Osteoblast (primary cell): ENCODE results near the gene UBE2E1. TPM values are rescaled to one million over a fixed set of nuclear protein-coding genes. Genes with fewer than 3 reads are reported as not detected.
"Not testable (repeated sequence)": the region's sequence is repeated elsewhere in the genome, so short reads cannot be mapped to it uniquely, and the experiment has no call there.

ENCODE experiments used
- DNase-seq: peaks from one replicate; pipeline ENCODE4 v3.0.0; 2011; ENCODE audit warnings: low spot score, mixed read lengths; ENCODE audit not compliant: insufficient read length; ENCODE audit errors: missing footprints
- H2AFZ ChIP-seq: 2 replicates; pipeline ENCODE4 v1.6.0; 2011; ENCODE audit warnings: mild to moderate bottlenecking, low read length
- H3K27ac ChIP-seq: 2 replicates; pipeline ENCODE4 v1.5.1; 2011; ENCODE audit warnings: mild to moderate bottlenecking, low read depth, low read length, moderate library complexity
- H3K27me3 ChIP-seq: 2 replicates; pipeline ENCODE4 v1.6.0; 2012; ENCODE audit warnings: mild to moderate bottlenecking, control low read depth, inconsistent platforms, low read length, moderate library complexity; ENCODE audit not compliant: insufficient read depth
- H3K36me3 ChIP-seq: 2 replicates; pipeline ENCODE4 v1.5.1; 2011; ENCODE audit warnings: mild to moderate bottlenecking, low read length, control low read depth, moderate library complexity; ENCODE audit not compliant: insufficient read depth
- H3K4me1 ChIP-seq: 2 replicates; pipeline ENCODE4 v1.5.1; 2011; ENCODE audit warnings: mild to moderate bottlenecking, low read length, control low read depth, moderate library complexity; ENCODE audit not compliant: insufficient read depth
- H3K4me2 ChIP-seq: 2 replicates; pipeline ENCODE4 v1.6.0; 2011; ENCODE audit warnings: mild to moderate bottlenecking, low read length; ENCODE audit not compliant: insufficient read depth
- H3K4me3 ChIP-seq: fragments of 200-600 bp; sonication (generic); 3 replicates; pipeline ENCODE4 v1.5.1; 2012; ENCODE audit warnings: mild to moderate bottlenecking, low read length, inconsistent platforms; ENCODE audit not compliant: insufficient read depth
- H3K79me2 ChIP-seq: 2 replicates; pipeline ENCODE4 v1.6.0; 2012; ENCODE audit warnings: mild to moderate bottlenecking, low read length, control low read depth, inconsistent platforms; ENCODE audit not compliant: insufficient read depth
- H3K9me3 ChIP-seq: 2 replicates; pipeline ENCODE4 v1.5.1; 2011; ENCODE audit warnings: low read depth, low read length, control low read depth
- H4K20me1 ChIP-seq: 2 replicates; pipeline ENCODE4 v1.6.0; 2012; ENCODE audit warnings: mild to moderate bottlenecking, low read length, control low read depth; ENCODE audit not compliant: insufficient read depth
- total RNA-seq: library from RNA; depleted of rRNA; stranded (reverse); fragments of >200 nt; gene quantifications from 2 replicates; pipeline ENCODE4 v1.2.3, GENCODE V29; 2012
- TF ChIP-seq, protein P1 (sequence below): IDR thresholded peaks from 2 replicates; pipeline ENCODE4 v1.5.1; 2011; ENCODE audit warnings: mild to moderate bottlenecking, low read depth, low read length, moderate library complexity; ENCODE audit errors: extremely low read depth

Gene UBE2E1
- total RNA-seq, 1 donor, result 98.1 TPM

DNA sequence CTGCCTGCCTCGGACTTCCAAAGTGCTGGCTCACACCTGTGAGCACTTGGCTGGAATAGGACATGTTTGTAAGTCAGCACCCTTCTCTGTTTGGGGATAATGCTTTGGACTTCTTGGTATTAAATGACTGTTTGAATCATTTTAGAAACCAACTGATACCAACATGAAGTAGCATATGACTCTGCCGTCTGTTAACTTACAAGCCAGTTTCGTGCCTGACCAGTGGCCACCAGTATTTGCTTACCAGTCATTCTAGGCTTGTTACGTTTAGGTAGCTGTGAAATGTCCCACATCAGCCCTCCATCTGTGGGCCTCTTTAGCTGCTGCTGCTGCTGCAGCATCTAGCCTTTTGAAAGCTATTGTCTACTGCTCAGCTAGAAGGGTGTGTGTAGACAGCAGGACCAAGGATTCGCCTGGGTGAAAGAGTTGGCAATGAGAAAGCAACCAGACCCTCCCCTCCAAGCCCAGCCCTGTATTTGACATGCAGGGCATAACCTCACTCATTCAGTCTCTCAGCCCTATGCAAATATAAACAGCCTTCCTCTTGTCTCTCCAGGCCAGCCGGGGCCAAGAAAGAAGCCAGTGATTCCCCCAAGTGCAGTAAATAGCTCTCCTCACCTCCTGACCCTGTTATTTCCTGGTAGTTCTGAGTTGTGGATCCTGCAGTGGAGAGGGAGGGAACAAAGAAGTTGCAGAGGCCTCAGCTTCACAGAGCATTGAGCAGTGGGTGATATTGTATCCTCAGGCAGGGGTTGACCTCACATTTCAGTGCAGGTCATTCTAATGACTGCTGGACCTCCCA lies 60.0 kb downstream of the UBE2E1 start:
- no peak overlapping the region for H2AFZ ChIP-seq
- DNase-seq, result peak; percentile 67

DNA sequence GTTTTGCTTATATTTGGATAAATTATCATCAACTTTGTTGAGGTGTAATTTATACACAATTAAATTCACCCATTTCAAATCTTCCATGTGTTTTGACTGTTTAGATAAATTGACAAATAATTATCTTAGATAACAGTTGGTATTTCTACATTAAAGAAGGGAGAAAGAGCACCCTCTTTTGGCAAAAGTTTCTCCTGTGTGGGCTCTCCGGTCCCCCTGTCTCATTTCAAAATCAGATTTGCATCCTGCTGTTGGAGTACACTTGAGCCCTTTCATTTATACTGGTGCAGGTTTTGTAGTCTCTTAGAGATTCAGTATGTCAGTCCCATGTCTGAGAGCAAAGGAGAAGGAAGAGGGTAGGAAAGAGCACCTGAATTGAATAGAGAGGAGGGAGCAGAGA lies 61.6 kb downstream of the UBE2E1 start:
- Histone ChIP-seq H3K9me3 (no peaks in the 10 kb centered on the region), H3K4me3 (no peak overlapping the region), H3K79me2 (peaks cover 35% of the 10 kb centered on the region), H3K27ac (no peak overlapping the region), H4K20me1 (peaks cover 25% of the 10 kb centered on the region), H3K4me1 (peaks cover 14% of the 10 kb centered on the region), H3K27me3 (no peaks in the 10 kb centered on the region), H3K4me2 (no peak overlapping the region), H2AFZ (no peak overlapping the region), H3K36me3 (no peaks in the 10 kb centered on the region)
- TF ChIP-seq, protein P1, sequence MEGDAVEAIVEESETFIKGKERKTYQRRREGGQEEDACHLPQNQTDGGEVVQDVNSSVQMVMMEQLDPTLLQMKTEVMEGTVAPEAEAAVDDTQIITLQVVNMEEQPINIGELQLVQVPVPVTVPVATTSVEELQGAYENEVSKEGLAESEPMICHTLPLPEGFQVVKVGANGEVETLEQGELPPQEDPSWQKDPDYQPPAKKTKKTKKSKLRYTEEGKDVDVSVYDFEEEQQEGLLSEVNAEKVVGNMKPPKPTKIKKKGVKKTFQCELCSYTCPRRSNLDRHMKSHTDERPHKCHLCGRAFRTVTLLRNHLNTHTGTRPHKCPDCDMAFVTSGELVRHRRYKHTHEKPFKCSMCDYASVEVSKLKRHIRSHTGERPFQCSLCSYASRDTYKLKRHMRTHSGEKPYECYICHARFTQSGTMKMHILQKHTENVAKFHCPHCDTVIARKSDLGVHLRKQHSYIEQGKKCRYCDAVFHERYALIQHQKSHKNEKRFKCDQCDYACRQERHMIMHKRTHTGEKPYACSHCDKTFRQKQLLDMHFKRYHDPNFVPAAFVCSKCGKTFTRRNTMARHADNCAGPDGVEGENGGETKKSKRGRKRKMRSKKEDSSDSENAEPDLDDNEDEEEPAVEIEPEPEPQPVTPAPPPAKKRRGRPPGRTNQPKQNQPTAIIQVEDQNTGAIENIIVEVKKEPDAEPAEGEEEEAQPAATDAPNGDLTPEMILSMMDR, result no peak
- DNase-seq, result no peak

More for the DNA sequence above, 60.0 kb downstream of the UBE2E1 start:
- Histone ChIP-seq H3K36me3 (no peaks in the 10 kb centered on the region), H3K9me3 (no peaks in the 10 kb centered on the region), H3K27me3 (no peaks in the 10 kb centered on the region), H3K4me1 (peaks cover 14% of the 10 kb centered on the region), H3K4me3 (no peak overlapping the region), H3K27ac (no peak overlapping the region), H3K4me2 (peak overlapping the region; percentile 26), H4K20me1 (peaks cover 32% of the 10 kb centered on the region), H3K79me2 (peaks cover 47% of the 10 kb centered on the region)
- TF ChIP-seq, protein P1, result no peak

DNA sequence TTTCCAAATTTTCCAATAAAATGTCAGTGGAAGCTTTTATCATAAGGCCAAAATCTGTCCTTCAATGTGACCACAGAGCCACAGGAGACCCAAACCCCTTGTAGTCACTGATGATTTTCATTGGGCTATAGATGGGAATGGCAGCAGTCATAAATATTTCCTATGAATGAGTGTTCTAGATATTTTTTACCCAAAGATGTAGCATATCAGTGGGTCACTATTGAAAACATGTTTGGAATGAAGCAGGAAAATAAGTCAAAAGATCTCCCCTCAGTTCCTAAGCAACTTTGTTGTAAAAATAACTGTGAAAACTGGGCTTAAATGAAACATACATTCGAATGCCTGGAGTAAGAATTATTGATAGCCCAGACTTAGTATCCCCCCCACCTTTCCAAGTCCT lies 62.1 kb downstream of the UBE2E1 start:
- H2AFZ ChIP-seq, result no peak overlapping the region
- DNase-seq, result peak; percentile 58
- no peak overlapping the region for H3K27ac ChIP-seq
- H3K4me1 ChIP-seq, result peaks cover 14% of the 10 kb centered on the region
- no peaks in the 10 kb centered on the region for H3K9me3 ChIP-seq
- peaks cover 20% of the 10 kb centered on the region for H4K20me1 ChIP-seq
- H3K4me2 ChIP-seq, result no peak overlapping the region
- H3K79me2 ChIP-seq, result peaks cover 35% of the 10 kb centered on the region
- H3K4me3 ChIP-seq, result no peak overlapping the region
- TF ChIP-seq, protein P1, result no peak
- H3K27me3 ChIP-seq, result no peaks in the 10 kb centered on the region
- H3K36me3 ChIP-seq, result no peaks in the 10 kb centered on the region

DNA sequence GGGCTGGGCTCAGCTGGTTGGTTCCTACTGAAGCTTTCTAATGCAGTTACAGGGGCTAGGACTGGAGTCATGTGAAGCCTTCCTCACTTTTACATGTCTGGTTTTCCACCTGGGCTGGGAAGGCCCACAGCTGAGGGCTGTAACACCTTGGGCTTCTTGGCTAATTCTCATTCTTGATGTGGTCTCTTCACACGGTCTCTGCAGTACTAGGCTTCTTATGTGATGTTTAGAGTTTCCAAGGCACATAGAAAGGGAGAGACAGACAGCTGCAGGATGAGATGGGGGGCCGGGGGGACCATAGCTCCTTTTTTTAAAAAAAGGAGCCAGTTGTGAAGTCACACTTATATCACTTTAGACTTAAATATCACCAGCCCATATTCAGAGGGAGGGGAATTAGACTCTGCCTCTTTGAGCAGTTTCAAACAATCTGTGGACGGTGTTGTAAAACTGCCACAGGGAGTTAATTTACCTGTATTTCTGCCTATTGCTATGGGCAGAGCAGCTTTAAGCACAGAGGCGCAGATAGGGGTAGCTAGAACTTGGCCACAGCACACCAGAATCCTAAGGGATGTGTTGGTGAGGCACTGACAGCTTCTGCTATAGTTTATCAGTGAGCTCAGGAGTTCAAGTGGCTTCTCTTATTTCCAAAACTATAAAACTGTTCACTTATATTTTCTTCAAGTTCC lies 64.4 kb downstream of the UBE2E1 start:
- H2AFZ ChIP-seq, result no peak overlapping the region
- TF ChIP-seq, protein P1, result no peak
- H3K4me2 ChIP-seq, result no peak overlapping the region
- DNase-seq, result no peak
- peaks cover 25% of the 10 kb centered on the region for H3K79me2 ChIP-seq
- no peaks in the 10 kb centered on the region for H3K27me3 ChIP-seq
- H3K27ac ChIP-seq, result no peak overlapping the region
- no peaks in the 10 kb centered on the region for H3K36me3 ChIP-seq
- peaks cover 29% of the 10 kb centered on the region for H3K4me1 ChIP-seq
- peaks cover 23% of the 10 kb centered on the region for H4K20me1 ChIP-seq
- H3K4me3 ChIP-seq, result no peak overlapping the region
- no peaks in the 10 kb centered on the region for H3K9me3 ChIP-seq

DNA sequence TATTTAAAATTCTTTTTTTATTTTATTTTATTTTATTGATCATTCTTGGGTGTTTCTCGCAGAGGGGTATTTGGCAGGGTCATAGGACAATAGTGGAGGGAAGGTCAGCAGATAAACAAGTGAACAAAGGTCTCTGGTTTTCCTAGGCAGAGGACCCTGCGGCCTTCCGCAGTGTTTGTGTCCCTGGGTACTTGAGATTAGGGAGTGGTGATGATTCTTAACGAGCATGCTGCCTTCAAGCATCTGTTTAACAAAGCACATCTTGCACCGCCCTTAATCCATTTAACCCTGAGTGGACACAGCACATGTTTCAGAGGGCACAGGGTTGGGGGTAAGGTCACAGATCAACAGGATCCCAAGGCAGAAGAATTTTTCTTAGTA lies 64.9 kb downstream of the UBE2E1 start:
- H3K4me2 ChIP-seq, H2AFZ ChIP-seq, H3K4me3 ChIP-seq, H3K9me3 ChIP-seq, H3K27me3 ChIP-seq, H3K27ac ChIP-seq, H3K36me3 ChIP-seq, DNase-seq: not testable (repeated sequence)
- H3K79me2 ChIP-seq, result peaks cover 25% of the 10 kb centered on the region
- H3K4me1 ChIP-seq, result peaks cover 30% of the 10 kb centered on the region
- H4K20me1 ChIP-seq, result peaks cover 17% of the 10 kb centered on the region
